Measurements from ENCODE around the gene SYCE3.

SYCE3 gene

DNA sequence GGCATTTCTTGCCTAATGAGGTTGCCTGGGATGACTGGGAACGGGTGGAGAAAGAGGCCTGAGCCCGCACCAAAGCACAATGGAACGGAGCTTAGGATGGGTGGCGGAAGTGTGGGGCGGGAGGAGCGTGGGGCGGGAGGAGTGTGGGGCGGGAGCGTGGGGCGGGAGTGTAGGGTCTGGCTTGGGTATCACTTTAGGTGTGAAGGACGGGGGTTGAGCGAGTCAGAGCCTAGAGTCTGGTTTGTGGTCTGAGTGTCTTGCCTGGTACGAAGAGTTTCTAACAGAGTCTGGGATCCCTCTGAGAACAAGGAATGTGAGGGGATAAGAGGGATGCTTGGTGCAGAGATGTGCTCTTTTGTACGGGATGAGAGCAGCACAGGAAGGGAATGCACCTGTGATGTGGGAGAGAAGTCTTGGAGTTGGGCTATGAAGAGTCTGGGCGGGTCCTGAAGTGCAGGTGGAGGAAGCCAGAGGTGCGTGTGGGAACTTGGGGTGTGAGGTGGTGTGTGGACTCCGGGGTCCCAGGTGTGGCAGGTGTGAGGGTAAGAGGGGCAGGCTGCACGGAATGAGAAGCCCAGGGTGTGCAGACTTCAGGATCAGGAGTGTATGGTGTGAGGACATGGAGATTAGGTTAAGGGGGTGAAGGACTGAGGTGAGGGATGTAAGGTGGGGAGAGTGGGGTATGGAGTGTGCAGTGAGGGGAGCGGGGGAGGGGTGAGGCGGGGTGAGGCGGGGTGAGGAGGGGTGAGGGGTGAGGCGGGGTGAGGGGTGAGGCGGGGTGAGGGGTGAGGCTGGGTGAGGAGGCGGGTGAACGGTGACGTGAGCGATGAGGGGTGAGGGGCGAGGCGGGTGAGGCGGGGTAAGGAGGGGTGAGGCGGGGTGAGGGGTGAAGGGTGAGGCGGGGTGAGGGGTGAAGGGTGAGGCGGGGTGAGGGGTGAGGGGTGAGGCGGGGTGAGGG is 1.0 kb downstream of the SYCE3 start:
- TF ChIP-seq POLR2A (IDR thresholded peaks at IDR 0.05; ENCODE audit: low read length) (no peak), GATA1 (IDR thresholded peaks at IDR 0.05; ENCODE audit: low read depth, low read length) (no peak)
- DNase-seq, result no peak

DNA sequence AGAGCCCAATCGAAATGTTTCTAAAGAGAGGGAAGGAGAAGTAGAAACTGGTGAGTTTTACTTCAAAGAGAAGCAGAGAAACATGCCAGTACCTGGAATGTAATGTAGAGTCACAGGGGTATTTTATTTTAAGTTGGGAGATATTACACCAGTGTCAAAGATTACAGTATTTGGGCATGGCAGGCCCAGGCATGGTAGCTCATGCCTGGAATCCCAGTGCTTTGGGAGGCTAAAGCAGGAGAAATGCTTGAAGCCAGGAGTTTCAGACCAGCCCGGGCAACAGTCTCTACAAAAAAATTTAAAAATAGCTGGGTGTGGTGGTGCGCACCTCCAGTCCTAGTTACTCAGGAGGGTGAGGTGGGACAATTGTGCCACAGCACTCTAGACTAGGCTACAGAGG is 2.7 kb downstream of the SYCE3 start:
- no peak for TF ChIP-seq GATA1 (IDR thresholded peaks at IDR 0.05; ENCODE audit: low read depth, low read length)
- no peak for TF ChIP-seq POLR2A (IDR thresholded peaks at IDR 0.05; ENCODE audit: low read length)
- no peak for DNase-seq

DNA sequence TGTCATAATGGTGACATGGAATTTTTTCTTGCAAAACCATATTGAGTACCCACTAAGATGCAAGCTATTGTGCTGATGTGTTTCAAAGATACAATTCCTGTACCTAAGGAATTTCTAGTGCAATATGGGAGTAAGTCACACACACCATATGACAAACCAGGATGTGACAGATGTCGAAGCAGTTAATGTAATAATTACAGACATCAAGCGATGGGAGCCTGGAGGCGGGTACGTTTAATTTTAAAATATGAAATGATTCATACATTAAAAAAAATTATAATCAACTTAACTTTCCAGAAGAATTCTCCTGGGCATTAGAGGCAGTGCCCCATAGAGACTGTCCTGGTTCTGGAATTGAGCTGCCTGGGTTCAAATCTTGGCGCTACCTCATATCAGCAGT is 6.0 kb downstream of the SYCE3 start:
- TF ChIP-seq GATA1 (IDR thresholded peaks at IDR 0.05; ENCODE audit: low read depth, low read length) (no peak), POLR2A (IDR thresholded peaks at IDR 0.05; ENCODE audit: low read length) (no peak)
- DNase-seq, result no peak

DNA sequence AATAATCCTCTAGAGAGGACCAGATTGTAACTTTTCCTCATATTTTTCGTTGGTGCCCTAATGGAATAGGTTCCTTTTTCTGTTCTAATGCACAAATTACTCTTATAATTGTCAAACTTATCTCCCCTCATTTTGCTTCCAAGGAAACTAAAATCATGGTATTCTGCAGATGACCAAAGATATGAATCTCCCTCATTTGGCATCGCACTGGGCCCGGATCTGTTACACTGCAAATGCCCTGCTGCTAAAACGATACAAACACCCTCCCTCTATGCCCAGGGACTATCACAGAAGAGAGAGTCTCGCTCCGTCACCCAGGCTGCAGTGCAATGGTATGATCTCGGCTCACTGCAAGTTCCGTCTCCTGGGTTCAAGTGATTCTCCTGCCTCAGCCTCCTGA is 9.4 kb downstream of the SYCE3 start:
- no peak for DNase-seq
- TF ChIP-seq GATA1 (IDR thresholded peaks at IDR 0.05; ENCODE audit: low read depth, low read length) (no peak), POLR2A (IDR thresholded peaks at IDR 0.05; ENCODE audit: low read length) (no peak)

DNA sequence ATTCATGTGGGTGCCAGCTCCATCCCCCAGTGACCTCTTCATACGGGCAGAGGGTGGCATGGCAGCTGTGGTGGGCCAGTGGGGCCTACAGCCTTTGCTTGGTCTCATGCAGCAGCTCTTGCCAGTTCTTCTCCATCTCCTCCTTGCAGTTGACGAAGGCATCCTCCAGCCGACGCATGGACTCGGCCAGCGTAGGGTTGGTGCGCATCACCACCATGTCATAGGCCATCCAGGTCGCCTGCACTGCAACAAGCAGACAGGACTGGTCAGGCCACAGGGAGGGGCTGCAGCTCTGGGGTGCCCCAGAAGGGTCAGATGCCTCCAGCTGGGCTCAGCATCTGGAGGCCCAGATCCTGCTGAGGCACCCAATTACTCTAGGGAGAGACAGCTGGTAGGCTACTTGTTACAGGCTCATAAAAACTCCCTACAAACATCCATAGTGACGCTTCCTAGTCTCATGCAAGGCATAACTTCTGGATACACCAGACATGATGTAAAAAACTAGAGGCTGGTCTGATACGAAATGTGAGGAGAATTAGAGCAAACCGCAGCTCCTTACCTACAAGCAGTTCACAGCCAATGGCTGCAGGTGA is 11.5 kb downstream of the SYCE3 start:
- TF ChIP-seq POLR2A (IDR thresholded peaks at IDR 0.05; ENCODE audit: low read length), result no peak
- DNase-seq, result no peak

DNA sequence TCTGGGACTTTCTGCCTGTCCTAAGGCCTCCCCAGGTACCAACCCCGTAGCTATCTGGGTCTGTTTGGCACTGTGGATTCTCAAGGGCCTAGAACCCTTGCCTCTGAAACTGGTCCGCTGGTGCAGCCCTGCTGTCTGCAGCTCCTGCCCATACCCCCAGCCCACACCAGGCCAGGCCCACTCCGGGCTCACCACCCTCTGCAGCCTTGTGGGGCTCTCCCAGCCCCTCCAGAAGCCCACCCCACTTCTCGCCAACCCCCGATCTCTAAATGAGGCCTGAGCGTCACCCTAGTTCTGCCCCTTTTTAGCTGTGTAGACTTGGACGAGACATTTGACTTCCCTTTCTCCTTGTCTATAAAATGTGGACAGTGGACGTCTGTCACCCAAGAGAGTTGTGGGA is 12.3 kb downstream of the SYCE3 start:
- no peak for DNase-seq
- no peak for TF ChIP-seq GATA1 (IDR thresholded peaks at IDR 0.05; ENCODE audit: low read depth, low read length)
- no peak for TF ChIP-seq POLR2A (IDR thresholded peaks at IDR 0.05; ENCODE audit: low read length)

DNA sequence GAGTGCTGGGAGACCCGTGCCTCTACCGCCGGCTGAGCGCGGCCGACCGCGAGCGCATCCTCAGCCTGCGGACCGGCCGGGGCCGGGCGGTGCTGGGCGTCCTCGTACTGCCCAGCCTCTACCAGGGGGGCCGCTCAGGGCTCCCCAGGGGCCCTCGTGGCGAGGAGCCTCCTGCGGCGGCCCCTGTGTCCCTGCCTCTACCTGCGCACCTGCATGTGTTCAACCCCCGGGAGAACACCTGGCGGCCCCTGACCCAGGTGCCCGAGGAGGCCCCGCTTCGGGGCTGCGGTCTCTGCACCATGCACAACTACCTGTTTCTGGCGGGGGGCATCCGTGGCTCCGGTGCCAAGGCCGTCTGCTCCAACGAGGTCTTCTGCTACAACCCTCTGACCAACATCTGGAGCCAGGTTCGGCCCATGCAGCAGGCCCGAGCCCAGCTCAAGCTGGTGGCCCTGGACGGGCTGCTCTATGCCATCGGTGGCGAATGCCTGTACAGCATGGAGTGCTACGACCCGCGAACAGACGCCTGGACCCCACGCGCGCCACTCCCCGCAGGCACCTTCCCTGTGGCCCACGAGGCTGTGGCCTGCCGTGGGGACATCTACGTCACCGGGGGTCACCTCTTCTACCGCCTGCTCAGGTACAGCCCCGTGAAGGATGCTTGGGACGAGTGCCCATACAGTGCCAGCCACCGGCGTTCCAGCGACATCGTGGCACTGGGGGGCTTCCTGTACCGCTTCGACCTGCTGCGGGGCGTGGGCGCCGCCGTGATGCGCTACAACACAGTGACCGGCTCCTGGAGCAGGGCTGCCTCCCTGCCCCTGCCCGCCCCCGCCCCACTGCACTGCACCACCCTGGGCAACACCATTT is 13.6 kb downstream of the SYCE3 start:
- no peak for TF ChIP-seq POLR2A (IDR thresholded peaks at IDR 0.05; ENCODE audit: low read length)
- TF ChIP-seq GATA1 (IDR thresholded peaks at IDR 0.05; ENCODE audit: low read depth, low read length), result no peak
- DNase-seq, result no peak

DNA sequence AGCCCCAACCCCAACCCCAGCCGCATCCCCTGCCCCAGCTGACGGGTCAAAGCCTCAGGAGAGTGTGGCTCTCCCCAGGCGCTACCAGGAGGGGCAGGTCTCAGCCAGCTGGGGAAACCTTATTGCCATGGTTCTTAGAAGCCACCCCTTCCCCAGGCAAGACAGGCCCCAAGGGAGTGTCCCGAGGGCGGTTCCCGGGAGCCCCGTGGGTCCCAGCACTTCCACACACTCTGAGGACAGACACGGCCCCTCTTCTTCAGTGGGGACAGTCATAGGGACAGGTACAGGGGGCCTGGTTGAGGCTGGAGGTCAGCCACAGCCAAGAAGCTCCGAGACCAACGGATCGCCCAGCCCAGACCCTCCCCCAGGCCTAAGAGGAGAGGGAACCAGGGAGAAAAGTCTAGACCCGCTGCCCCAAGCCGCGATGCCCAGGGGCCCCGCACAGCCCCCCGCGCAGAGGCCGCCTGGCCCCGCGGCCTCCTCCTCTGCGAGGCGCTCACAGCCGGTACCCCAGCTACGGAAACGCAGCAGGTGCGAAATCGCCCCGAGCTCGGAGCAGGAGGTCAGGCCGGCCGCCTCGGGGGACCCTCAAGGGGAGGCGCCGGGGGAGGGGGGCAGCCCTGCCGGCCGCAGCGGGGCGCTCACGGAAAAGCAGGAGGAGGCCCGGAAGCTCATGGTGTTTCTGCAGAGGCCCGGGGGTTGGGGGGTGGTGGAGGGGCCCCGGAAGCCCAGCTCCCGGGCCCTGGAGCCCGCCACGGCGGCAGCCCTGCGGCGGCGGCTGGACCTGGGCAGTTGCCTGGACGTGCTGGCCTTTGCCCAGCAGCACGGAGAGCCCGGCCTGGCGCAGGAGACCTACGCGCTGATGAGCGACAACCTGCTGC is 14.4 kb downstream of the SYCE3 start:
- TF ChIP-seq GATA1 (IDR thresholded peaks at IDR 0.05; ENCODE audit: low read depth, low read length), result no peak
- TF ChIP-seq POLR2A (IDR thresholded peaks at IDR 0.05; ENCODE audit: low read length), result no peak
- no peak for DNase-seq

DNA sequence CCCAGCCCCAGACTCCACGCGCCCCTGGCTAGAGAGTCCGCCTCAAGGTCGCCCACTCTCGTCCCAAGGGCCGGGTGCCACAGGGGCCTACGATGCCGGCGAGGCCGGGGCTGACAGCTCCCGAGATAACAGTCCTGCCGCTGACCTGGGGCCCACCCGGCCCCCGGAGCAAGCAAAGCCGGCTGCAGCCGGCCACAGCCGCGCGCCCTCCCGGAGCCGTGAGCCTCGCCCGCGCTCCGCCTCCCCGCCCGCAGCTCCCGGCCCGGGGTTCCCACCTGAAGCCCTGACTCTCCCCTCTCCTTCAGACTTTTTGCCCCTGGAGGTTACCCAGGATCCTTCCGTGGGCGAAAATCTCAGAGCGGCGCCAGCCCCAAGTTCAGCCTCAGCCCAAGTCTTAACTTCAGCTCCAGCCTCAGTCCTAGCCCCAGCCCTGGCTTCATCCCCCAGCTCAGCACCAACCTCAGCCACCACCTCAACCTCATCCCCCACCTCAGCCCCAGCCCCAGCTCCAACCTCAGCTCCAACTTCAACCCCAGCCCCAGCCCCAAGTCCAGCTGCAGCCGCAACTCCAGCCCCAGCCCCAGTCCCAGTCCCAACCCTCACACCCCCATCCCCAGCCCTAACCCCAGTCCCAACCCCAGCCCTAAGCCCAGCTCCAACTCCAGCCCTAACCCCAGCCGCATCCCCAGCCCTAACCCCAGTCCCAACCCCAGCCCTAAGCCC is 15.3 kb downstream of the SYCE3 start:
- no peak for DNase-seq
- TF ChIP-seq POLR2A (IDR thresholded peaks at IDR 0.05; ENCODE audit: low read length) (no peak), GATA1 (IDR thresholded peaks at IDR 0.05; ENCODE audit: low read depth, low read length) (no peak)

DNA sequence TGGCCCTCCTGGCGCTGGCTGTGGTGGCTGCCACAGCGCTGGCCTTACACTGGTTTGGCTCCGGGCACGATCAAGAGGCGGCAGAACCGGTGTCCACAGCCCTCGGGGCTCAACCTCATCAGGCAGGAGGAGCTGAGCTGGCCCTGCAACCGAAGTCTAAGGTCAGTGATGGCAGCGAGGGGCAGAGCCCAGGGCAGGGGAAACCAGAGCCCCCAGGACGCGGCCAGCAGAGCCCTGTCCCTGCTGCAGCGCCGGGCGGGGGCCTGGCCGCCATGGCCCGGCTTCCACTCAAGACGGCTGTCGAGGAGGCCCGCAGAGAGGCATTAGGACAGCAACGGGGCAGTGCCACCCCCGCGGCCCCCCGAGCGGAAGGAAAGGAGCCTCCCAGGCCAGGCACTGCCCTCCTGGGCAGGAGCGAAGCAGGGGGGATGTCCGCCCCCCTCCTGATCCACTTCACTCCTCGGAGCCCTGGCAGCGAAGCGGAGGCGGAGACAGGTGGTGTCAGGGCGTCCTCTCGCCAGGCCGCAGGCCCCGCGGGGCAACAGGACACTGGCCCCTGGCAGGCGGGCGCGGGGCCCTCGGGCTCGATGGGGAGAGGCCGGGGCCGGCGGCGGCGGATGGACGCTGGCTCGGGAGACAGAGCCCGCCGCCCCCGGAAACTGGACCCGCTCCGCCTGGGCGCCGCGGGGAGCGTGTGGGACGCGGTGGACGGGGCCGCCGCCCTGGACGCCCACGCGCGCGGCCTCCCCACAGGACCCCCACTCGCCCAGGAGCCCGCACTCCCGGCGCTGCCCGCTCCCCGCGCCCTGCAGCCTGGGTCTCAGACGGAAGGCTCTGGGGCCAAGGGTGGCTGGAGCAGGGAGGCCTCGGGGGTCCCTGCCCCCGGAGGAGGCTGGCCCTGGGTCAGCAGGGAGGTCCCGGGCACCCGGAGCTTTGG is 16.1 kb downstream of the SYCE3 start:
- no peak for DNase-seq
- TF ChIP-seq POLR2A (IDR thresholded peaks at IDR 0.05; ENCODE audit: low read length) (no peak), GATA1 (IDR thresholded peaks at IDR 0.05; ENCODE audit: low read depth, low read length) (no peak)

DNA sequence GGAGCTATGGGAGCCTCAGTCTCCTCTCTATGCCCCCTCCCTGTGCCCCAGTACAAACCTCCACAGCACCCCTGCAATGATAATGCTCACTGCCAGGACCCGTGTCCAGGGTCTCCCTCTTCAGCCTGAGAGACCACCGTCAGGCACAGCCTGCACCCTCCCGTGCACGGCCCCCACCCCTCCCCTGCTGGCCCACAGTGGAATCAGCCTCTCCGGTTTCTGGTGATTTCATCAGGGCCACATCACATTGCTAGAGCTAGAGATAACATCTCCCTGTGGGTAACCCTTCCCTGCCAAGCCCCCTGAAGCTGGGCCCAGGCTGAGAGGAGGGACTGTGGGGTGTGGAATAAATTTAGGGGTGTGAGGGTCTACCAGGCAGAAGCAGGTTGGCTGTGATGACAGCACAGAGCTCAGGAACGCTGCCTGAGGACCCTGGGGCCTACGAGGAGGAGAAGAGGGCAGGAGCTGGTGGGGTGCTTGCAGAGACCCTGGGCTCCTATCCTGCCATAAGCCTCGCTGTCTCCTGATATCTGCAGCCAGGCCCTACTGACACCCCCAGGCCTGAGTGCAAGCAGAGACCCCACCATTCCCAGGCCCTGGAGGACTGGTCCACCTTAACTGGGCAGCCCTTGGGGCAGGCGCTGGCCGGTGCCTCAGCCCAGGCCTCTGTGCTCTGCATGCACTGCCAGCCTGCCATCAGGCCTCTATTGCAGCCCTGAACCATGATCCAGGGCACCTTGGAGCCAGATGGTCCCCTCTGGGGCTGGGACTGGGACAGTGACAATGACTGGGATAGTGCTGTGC is 17.0 kb downstream of the SYCE3 start, which contains the start of gene KLHDC7B:
Gene KLHDC7B (plus strand): TSS at position 378 of the 804 bp plus-strand sequence. CDS start 345 bp downstream, at position 723.
- no peak for TF ChIP-seq GATA1 (IDR thresholded peaks at IDR 0.05; ENCODE audit: low read depth, low read length)
- TF ChIP-seq POLR2A (IDR thresholded peaks at IDR 0.05; ENCODE audit: low read length), result no peak
- peak in 1 of 2 experiments; percentile 72 for DNase-seq

Measured in erythroblast (primary cell).